BJ (cell line): Measurements from ENCODE around the gene PCDH12. TPM values are rescaled to one million over a fixed set of nuclear protein-coding genes. Genes with fewer than 3 reads are reported as not detected.
A peak's percentile ranks its signal among the peaks of the same experiment; 100 is the strongest.
"Not testable (repeated sequence)": the region's sequence is repeated elsewhere in the genome, so short reads cannot be mapped to it uniquely, and the experiment has no call there.

Source experiments
- CTCF ChIA-PET: fragments of 350-600 bp; formaldehyde crosslinking; extraction: SDS; loops from one replicate; lab custom pipeline; 2021; ENCODE audit warnings: antibody characterized with exemption, inconsistent platforms; lab: Yijun Ruan, JAX
- POLR2A ChIA-PET: fragments of 300-600 bp; sonication (Branson Sonifier 250); formaldehyde crosslinking; extraction: SDS; loops from one replicate; lab custom pipeline; 2021; ENCODE audit warnings: antibody characterized with exemption; lab: Charles Lee
- DNase-seq: peaks from one replicate; pipeline ENCODE4 v3.0.0-alpha.2; 2011; ENCODE audit warnings: low read depth
- H3K27me3 ChIP-seq: 2 replicates; pipeline ENCODE4 v1.6.0; 2011; ENCODE audit warnings: low read length; ENCODE audit not compliant: control insufficient read depth, insufficient read depth
- H3K36me3 ChIP-seq: 2 replicates; pipeline ENCODE4 v1.5.1; 2011; ENCODE audit warnings: low read length; ENCODE audit not compliant: control insufficient read depth, insufficient read depth
- H3K4me3 ChIP-seq: 2 replicates; pipeline ENCODE4 v1.5.1; 2011; ENCODE audit warnings: low read depth, mild to moderate bottlenecking, control low read depth, low read length
- polyA plus RNA-seq: library from polyadenylated mRNA; depleted of rRNA; stranded (reverse); fragments of >200 nt; gene quantifications from 2 replicates; pipeline ENCODE4 v1.2.3, GENCODE V29; 2011
- TF ChIP-seq, protein P1 (sequence below): IDR thresholded peaks from 2 replicates; pipeline ENCODE4 v1.5.1; 2011; ENCODE audit warnings: low read depth, mild to moderate bottlenecking, control low read depth, inconsistent platforms, low read length, moderate library complexity; ENCODE audit not compliant: insufficient read depth

The PCDH12 gene
- polyA plus RNA-seq, 1 experiment: 0.01 TPM

GRCh38 chr5:141928051-141928450, 30.0 kb downstream of the PCDH12 start:
- CTCF ChIA-PET: no interaction called here

GRCh38 chr5:141926434-141926833, 31.6 kb downstream of the PCDH12 start:
- ChIA-PET POLR2A (no interaction called here), CTCF (interaction anchor here (0.8 to 1.2 kb wide), 3 partner anchors 28 to 259 kb away, joined by 3 read pairs; no protein-coding TSS in a partner anchor)
- DNase-seq: no peak
- H3K36me3 ChIP-seq: peaks cover 27% of the 10 kb centered on the region
- TF ChIP-seq, protein P1, sequence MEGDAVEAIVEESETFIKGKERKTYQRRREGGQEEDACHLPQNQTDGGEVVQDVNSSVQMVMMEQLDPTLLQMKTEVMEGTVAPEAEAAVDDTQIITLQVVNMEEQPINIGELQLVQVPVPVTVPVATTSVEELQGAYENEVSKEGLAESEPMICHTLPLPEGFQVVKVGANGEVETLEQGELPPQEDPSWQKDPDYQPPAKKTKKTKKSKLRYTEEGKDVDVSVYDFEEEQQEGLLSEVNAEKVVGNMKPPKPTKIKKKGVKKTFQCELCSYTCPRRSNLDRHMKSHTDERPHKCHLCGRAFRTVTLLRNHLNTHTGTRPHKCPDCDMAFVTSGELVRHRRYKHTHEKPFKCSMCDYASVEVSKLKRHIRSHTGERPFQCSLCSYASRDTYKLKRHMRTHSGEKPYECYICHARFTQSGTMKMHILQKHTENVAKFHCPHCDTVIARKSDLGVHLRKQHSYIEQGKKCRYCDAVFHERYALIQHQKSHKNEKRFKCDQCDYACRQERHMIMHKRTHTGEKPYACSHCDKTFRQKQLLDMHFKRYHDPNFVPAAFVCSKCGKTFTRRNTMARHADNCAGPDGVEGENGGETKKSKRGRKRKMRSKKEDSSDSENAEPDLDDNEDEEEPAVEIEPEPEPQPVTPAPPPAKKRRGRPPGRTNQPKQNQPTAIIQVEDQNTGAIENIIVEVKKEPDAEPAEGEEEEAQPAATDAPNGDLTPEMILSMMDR: no peak
- H3K4me3 ChIP-seq: no peak overlapping the region
- H3K27me3 ChIP-seq: no peaks in the 10 kb centered on the region

More at GRCh38 chr5:141928051-141928450, 30.0 kb downstream of the PCDH12 start:
- H3K4me3 ChIP-seq: no peak overlapping the region
- POLR2A ChIA-PET: no interaction called here
- H3K36me3 ChIP-seq: peaks cover 36% of the 10 kb centered on the region
- no peak for DNase-seq
- no peaks in the 10 kb centered on the region for H3K27me3 ChIP-seq
- TF ChIP-seq, protein P1: no peak

- DNase-seq: peak; percentile 62
- CTCF ChIA-PET: interaction anchor here (0.7 to 4.2 kb wide), 8 partner anchors 10 to 790 kb away, joined by 3 to 23 read pairs (median 8); partner anchors contain the start of genes PCDH1 and RNF14
Measured at GRCh38 chr5:141923448-141924313, 34.3 kb downstream of the PCDH12 start, which contains the start of gene DELE1. Gene DELE1 (plus strand): TSS chr5:141923871. CDS start chr5:141923942, 71 bp downstream.

DNA sequence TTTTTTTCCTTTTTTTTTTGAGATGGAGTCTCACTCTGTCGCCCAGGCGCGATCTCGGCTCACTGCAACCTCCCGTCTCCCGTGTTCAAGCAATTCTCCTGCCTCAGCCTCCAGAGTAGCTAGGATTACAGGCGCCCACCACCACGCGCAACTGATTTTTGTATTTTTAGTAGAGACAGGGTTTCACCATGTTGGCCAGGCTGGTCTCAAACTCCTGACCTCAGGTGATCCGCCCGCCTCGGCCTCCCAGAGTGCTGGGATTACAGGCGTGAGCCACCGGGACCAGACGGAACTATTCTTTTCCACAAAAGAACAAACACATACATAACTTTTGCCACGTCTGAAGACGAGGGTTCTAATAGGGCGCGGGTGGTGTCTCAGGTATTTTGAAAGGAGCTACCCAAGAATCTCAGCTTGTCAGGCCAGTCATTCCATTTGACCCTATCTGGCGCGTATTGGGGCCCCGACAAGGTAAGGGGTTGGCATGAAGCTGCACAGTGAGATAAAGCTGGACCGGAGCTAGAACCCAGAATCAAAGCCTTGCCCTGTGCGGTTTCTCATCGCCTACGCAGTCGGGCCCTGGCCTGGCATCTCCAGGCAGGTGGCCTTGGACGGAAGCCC, 35.1 kb downstream of the PCDH12 start:
- CTCF ChIA-PET: interaction anchor here (0.6 to 4.2 kb wide), 9 partner anchors 9 to 790 kb away, joined by 3 to 23 read pairs (median 4); partner anchors contain the start of genes PCDH1 and RNF14
- POLR2A ChIA-PET: interaction anchor here (0.6 to 1.5 kb wide), 3 partner anchors 9 to 74 kb away, joined by 3 to 12 read pairs (median 4); no protein-coding TSS in a partner anchor
- DNase-seq, H3K27me3 ChIP-seq, H3K36me3 ChIP-seq: not testable (repeated sequence)
- peak overlapping the region; percentile 65 for H3K4me3 ChIP-seq

More at GRCh38 chr5:141923448-141924313, 34.3 kb downstream of the PCDH12 start, which contains the start of gene DELE1:
- Histone ChIP-seq H3K36me3 (peaks cover 17% of the 10 kb centered on the region), H3K4me3 (peak within 1 kb of the TSS; percentile 65), H3K27me3 (no peaks in the 10 kb centered on the region)
- TF ChIP-seq, protein P1: no peak
- POLR2A ChIA-PET: interaction anchor here (0.6 to 1.5 kb wide), 3 partner anchors 10 to 74 kb away, joined by 3 to 12 read pairs (median 4); no protein-coding TSS in a partner anchor

DNA sequence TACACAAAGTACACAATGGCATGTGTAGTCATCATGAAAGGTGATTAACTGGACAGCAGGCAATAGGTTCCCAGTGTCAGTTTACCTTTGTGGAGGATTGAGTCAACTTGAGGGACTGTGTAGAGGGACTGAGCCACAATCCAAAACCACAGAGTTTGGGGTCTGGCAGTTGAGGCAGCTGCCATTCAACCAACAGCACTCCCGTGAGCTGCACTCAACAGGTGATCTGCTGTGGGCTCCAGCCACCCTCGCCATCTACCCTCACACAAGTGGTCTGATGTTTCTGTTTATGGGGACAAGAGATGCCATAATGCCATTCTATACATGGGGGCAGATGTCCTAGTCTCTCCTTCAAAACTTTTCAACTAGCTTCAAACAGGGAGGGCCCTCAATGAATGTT, 37.2 kb downstream of the PCDH12 start:
- POLR2A ChIA-PET: no interaction called here
- Histone ChIP-seq H3K4me3 (no peak overlapping the region), H3K36me3 (0 out of 2 replicates have a peak, but pooled peaks cover 2% of the 10 kb centered on the region), H3K27me3 (peaks cover 4% of the 10 kb centered on the region; the same call in 1 of the 2 replicates)
- TF ChIP-seq, protein P1: no peak
- CTCF ChIA-PET: interaction anchor here (1.3 to 4.2 kb wide), 4 partner anchors 12 to 42 kb away, joined by 5 to 23 read pairs (median 7); partner anchors contain the start of gene PCDH1
- DNase-seq: no peak
